Nephron (organoid): Measurements from ENCODE around the gene TBC1D22B.

ENCODE experiments used
- H3K27ac Mint-ChIP-seq, 3 experiments: 2 replicates each; pipeline ENCODE4 v1.8.0; 2020; ENCODE audit warnings: mixed read lengths in 3 of 3, mild to moderate bottlenecking in 2 of 3, moderate library complexity in 1 of 3
- H3K27me3 Mint-ChIP-seq: 2 replicates; pipeline ENCODE4 v1.8.0; 2021; ENCODE audit warnings: low read depth, mild to moderate bottlenecking, moderate library complexity, mixed read lengths
- H3K36me3 Mint-ChIP-seq: 2 replicates; pipeline ENCODE4 v1.8.0; 2020; ENCODE audit warnings: low read depth, mixed read lengths
- H3K4me1 Mint-ChIP-seq: 2 replicates; pipeline ENCODE4 v1.8.0; 2020; ENCODE audit warnings: mixed read lengths
- H3K4me3 Mint-ChIP-seq, 3 experiments: 2 replicates each; pipeline ENCODE4 v1.8.0; 2020; ENCODE audit warnings: mild to moderate bottlenecking in 3 of 3, mixed read lengths in 3 of 3, moderate library complexity in 2 of 3
- H3K9me3 Mint-ChIP-seq: 2 replicates; pipeline ENCODE4 v1.8.0; 2020; ENCODE audit warnings: mixed read lengths
- TF ChIP-seq, protein P1 (sequence below), 3 experiments: fragments of 200-600 bp; sonication (generic); IDR thresholded peaks; one replicate each; pipeline ENCODE4 v1.5.0; 2021; ENCODE audit warnings: antibody characterized with exemption in 3 of 3; ENCODE audit not compliant: unreplicated experiment in 3 of 3

TBC1D22B gene

GRCh38 chr6:37258405-37259105 is 983 bp downstream of the TBC1D22B start:
- peak overlapping the region; percentile 90 to 99 (median 93) for H3K4me3 Mint-ChIP-seq
- H3K9me3 Mint-ChIP-seq: no peaks in the 10 kb centered on the region

GRCh38 chr6:37259191-37259590 is 1.6 kb downstream of the TBC1D22B start:
- Mint-ChIP-seq H3K4me3 (peak overlapping the region; percentile 83 to 99 (median 87)), H3K27ac (peak overlapping the region; percentile 56 to 87 (median 85))
- TF ChIP-seq, protein P1, sequence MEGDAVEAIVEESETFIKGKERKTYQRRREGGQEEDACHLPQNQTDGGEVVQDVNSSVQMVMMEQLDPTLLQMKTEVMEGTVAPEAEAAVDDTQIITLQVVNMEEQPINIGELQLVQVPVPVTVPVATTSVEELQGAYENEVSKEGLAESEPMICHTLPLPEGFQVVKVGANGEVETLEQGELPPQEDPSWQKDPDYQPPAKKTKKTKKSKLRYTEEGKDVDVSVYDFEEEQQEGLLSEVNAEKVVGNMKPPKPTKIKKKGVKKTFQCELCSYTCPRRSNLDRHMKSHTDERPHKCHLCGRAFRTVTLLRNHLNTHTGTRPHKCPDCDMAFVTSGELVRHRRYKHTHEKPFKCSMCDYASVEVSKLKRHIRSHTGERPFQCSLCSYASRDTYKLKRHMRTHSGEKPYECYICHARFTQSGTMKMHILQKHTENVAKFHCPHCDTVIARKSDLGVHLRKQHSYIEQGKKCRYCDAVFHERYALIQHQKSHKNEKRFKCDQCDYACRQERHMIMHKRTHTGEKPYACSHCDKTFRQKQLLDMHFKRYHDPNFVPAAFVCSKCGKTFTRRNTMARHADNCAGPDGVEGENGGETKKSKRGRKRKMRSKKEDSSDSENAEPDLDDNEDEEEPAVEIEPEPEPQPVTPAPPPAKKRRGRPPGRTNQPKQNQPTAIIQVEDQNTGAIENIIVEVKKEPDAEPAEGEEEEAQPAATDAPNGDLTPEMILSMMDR (IDR thresholded peaks at IDR 0.05; ENCODE audit: unreplicated experiment in 3 of 3): no peak

More at GRCh38 chr6:37258405-37259105, 983 bp downstream of the TBC1D22B start:
- Mint-ChIP-seq H3K27me3 (peaks cover 5% of the 10 kb centered on the region), H3K4me1 (peaks cover 31% of the 10 kb centered on the region), H3K27ac (peak overlapping the region; percentile 56 to 96 (median 87)), H3K36me3 (peaks cover 3% of the 10 kb centered on the region)
- TF ChIP-seq, protein P1 (IDR thresholded peaks at IDR 0.05; ENCODE audit: unreplicated experiment in 3 of 3): no peak

GRCh38 chr6:37260040-37260439 is 2.5 kb downstream of the TBC1D22B start:
- Mint-ChIP-seq H3K4me1 (peaks cover 39% of the 10 kb centered on the region), H3K36me3 (peaks cover 3% of the 10 kb centered on the region), H3K27me3 (peaks cover 5% of the 10 kb centered on the region), H3K9me3 (no peaks in the 10 kb centered on the region), H3K27ac (peak overlapping the region in 2 of 3 experiments; percentile 56 to 87), H3K4me3 (peak overlapping the region; percentile 60 to 87 (median 83))
- TF ChIP-seq, protein P1 (IDR thresholded peaks at IDR 0.05; ENCODE audit: unreplicated experiment in 3 of 3): no peak

More at GRCh38 chr6:37259191-37259590, 1.6 kb downstream of the TBC1D22B start:
- Mint-ChIP-seq H3K27me3 (peaks cover 5% of the 10 kb centered on the region), H3K4me1 (peaks cover 31% of the 10 kb centered on the region), H3K36me3 (peaks cover 3% of the 10 kb centered on the region), H3K9me3 (no peaks in the 10 kb centered on the region)

- H3K27me3 Mint-ChIP-seq: peaks cover 3% of the 10 kb centered on the region
- H3K36me3 Mint-ChIP-seq: peaks cover 3% of the 10 kb centered on the region
- TF ChIP-seq, protein P1 (IDR thresholded peaks at IDR 0.05; ENCODE audit: unreplicated experiment in 3 of 3): no peak
- H3K4me1 Mint-ChIP-seq: peaks cover 43% of the 10 kb centered on the region
- peak overlapping the region in 1 of 3 experiments; percentile 53 for H3K4me3 Mint-ChIP-seq
- no peaks in the 10 kb centered on the region for H3K9me3 Mint-ChIP-seq
- no peak overlapping the region for H3K27ac Mint-ChIP-seq
Measured at GRCh38 chr6:37260444-37260843, 2.9 kb downstream of the TBC1D22B start.

DNA sequence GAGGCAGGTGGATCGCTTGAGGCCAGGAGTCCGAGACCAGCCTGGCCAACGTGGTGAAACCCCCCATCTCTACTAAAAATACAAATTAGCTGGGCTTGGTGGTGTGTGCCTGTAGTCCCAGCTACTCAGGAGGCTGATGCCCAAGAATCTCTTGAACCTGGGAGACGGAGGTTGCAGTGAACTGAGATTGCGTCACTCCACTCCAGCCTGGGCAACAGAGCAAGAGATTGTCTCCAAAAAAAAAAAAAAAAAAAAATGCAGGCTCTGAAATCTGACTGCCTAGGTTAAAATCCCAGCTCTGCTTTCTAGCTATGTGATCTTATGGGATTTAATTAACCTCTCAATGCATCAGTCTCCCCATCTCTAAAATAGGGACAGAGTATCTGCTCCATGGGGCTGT is 3.6 kb downstream of the TBC1D22B start:
- Mint-ChIP-seq H3K4me3 (no peak overlapping the region), H3K9me3 (no peaks in the 10 kb centered on the region), H3K27me3 (no peaks in the 10 kb centered on the region), H3K36me3 (peaks cover 3% of the 10 kb centered on the region), H3K4me1 (peaks cover 44% of the 10 kb centered on the region), H3K27ac (no peak overlapping the region)
- TF ChIP-seq, protein P1 (IDR thresholded peaks at IDR 0.05; ENCODE audit: unreplicated experiment in 3 of 3): no peak
